DLD1 (cell line): ENCODE results near the gene CLASP1.

Experiments
- in situ Hi-C: cut with HindIII; loops from 2 replicates; pipeline ENCODE4 v1.10.0; 2017; ENCODE audit warnings: low sequenced_read_pairs

Gene CLASP1

DNA sequence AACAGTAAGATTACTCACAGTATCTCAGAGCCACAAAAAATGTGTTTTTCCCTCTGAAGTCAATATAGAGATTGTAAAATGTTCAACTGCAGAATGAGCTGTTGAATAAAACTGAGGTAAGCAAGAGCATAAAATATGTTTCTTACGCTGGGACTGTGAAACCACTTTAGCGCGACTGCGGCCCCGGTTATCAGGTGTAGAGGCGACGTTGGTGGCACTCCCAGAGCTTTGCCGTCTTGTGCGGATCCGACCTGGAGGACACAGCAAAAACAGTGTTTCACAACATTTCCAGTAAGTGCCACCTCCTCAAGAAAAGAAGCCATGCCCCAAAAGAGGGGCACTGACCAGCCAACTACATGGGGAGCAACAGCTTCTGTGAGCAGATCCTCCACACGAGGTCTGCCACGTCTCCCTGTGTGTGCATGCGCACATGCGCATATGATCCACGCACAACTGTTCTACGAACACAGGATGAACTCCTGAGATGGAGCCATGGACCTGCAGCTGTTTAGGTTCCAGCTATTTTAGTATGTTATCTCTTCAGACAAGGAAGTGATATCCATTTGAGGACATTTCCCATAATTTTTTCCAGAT lies 219.2 kb downstream of the CLASP1 start:
- in situ Hi-C loops, result no loop called here

DNA sequence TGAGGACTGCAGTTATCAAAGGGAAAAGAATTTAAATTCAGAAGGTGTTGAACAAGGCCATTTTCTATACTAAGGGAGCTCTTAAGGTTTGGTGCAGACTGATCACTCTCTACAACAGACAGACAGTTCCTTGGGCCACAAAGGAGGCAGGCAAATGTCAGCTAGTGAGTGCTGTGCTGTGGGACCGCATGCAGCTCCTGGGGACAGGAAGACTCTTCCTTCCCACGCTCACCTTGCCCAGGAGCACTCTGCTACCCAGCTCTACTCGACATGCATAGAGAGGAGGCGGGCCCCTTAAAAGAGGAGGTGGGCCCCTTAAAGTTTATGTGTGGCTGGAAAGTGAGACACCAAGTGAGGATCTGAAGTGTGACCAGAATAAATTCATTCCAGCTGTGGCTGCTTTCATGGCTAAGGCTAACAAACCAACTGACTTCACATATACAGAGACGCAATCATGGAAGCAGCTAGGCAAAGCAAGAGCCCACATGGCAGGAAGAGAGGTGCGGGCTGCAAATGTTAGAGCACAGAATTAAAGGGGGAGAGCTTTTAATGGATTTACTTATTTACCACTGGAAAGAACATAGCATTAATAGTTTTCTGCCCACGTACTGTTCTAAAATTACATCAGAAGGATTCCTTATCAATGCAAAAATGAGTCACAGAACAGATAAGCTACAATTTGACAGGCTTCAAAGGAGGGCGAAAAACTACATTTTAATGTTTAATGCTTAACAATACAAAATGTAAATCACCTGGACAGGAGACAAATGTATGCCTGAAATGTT lies 220.0 kb downstream of the CLASP1 start:
- in situ Hi-C loops, result no loop called here

DNA sequence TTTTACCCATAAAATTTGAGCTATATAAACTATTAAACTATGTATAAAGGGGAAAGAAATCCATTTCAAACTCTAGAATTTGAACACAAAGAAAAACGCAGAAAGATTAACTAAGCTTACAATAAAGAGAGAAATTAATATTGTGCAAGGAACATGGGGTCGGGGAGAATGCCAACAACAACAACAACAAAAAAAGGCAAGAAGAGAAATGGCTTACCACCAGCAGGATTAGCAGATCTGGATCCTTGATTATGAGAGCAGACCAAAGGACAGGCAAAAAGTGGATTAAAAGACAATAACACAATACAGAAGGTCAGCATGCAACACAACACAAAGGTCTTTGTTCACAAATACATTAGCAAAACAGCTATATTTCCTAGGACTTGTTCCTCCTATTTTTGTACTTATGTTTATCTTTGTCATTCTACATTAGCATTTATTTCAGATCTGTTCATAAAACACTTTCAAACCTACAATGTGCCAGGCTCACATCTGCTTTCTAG lies 222.0 kb downstream of the CLASP1 start:
- in situ Hi-C loops, result no loop called here

DNA sequence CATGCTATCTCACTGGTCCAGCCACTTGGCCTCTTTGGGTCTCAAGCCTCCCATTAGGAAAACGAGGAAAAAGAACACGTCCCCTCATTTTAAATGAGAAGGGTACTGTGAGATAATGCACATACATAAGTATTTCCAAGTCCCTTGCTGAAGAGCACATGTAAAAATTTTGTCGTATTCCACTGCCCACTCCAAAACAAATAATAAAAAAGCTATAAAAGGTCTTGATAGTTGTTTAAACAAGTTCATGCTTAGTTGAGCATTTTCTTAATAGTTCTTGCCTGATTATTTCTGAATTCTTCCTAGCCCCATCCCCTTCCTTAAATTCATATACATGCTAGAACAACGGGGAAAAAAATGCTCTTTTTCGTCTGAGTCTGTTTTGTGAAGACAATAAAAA lies 228.8 kb downstream of the CLASP1 start:
- in situ Hi-C loops, result no loop called here

DNA sequence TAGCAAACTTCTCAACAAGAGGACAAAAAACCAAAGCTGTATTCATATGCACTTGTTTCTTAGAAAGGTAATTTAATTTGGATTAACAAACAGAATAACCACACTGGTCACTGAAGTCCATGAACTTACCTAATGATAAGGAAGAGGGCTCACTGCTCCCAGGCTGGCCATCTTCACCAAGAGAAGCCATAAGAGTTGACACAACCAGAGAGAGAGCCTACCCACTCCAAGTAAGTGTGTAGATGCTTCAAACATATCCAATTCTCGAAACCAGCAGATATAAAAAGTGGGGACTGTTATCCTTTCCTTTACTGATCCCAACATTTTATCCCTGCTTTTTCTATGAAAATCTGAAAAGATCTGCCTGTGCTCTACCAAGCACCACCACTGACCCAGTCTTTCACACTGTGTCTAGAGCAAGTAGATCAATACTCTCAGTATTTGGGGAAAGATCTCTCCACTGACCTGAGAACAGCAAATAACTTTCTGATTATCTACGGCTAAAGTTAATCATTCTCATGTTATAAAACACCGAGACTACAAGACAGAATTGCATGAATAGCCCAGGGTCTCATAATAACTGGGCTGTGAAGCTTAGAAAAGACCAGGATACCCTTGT lies 230.1 kb downstream of the CLASP1 start:
- in situ Hi-C loops, result no loop called here

DNA sequence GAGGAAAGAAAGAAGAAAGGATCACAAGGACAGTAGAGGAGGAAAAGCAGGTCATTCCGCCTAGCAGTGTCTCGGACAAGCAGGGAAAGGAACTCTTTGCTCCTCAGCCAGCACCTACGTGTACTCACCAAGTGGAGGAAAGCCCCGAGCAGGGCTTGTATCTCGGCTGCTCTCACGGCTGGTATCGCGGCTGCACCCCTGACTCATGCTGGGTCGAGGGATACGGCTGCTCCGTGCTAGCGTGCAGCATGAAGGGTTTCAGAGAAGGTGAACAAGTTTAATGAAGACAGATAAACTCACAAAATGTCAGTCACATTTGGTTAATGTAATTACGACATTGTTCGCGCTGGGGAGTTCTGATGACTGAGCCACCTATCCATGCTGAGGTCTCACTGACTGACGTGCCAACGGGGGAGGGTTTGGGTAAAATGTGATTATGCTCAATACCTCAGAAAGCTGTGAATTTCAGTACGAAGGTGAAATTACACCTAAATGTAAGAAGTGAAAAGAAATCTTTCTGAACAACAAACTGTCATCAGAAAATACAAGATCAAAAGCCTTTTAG lies 230.7 kb downstream of the CLASP1 start:
- in situ Hi-C loops, result no loop called here

DNA sequence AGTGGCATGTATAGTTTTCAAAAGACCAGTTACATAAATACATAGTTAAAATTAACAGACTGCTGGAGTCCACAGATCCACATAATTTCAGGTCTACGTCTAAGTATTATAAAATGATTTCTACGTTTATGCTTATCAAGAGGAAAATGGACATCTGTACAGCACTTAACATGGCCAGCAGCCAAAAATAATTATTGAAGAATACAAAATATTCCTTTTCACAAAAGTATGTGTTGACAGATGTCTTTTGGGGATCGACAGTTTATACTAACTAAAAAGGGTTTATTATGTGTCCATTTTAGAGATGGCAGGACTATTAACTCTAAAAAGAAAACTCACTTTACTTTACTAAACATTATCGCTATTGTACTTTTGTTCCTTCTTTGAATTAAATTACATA lies 231.4 kb downstream of the CLASP1 start:
- in situ Hi-C loops, result no loop called here

DNA sequence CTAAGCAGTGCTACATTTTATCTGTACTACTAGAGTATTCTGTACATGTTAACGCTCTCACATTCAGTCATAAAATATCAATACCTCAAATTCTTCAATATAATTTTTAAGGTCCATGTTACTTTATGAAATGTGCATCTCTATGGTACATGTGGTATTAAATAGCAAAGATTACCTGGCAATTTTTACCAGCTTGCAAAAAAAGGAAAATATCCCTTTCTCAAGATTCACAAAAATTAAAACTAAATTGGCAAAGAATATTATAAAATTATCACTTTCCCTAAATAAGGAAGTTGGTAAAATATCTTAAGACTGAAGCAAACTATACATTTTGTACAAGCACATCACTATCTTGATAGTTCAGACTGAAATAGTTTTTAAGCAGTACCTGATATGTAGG lies 233.5 kb downstream of the CLASP1 start:
- in situ Hi-C loops, result no loop called here

DNA sequence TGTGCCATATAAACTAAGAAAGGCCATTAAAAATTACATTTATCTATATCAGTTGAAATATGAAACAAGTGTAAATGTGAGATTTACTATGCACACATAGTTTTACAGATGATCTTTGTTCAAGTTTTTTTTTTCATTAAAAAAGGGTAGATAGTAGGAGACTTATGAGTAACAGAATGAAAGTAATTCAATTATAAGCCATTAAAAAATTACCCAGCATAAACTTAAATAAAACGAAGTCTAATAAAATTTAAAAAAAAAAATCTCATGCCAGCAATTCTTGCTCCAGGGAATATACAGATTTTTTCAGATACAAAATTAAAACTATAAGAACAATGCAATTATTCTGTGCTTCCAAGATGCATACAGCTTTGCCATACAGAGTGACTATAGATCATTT lies 236.9 kb downstream of the CLASP1 start:
- in situ Hi-C loops, result no loop called here

DNA sequence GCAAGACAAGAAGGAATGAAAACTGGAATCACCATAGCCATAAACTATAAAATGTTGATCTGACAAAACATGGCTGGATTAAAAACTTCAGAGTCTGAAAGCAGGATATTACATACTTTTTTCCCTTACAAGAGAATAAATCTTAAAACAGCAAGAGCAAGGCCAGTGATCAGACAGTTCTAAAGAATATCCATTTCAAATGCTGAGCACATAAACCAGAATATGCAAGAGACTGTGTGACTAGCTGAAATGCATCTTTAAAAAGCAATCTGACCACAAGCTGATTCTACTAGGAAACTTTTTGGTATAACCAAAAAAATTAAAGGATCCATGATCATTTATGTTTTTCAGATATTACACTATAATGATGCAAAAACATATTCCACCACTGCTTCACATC lies 239.3 kb downstream of the CLASP1 start:
- in situ Hi-C loops, result no loop called here

DNA sequence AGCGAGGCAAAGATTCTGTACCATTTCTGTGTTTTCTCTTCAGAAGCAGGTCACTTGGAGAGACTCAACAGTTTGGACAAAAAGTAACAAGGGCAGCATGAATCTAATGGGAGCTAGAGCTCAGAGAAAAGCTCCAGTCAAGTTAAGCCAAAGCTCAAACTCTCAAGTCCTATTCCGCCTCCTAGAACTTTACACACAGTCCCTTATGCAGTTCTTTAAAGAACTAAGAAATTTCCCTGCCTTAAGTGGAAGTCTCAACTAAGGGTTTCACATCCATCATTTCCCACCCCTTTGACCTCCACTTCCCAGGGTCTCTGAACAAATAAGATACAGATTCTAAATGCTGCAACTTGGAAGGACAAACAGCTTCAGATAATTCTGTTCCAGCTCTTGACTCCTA lies 239.9 kb downstream of the CLASP1 start:
- in situ Hi-C loops, result no loop called here

DNA sequence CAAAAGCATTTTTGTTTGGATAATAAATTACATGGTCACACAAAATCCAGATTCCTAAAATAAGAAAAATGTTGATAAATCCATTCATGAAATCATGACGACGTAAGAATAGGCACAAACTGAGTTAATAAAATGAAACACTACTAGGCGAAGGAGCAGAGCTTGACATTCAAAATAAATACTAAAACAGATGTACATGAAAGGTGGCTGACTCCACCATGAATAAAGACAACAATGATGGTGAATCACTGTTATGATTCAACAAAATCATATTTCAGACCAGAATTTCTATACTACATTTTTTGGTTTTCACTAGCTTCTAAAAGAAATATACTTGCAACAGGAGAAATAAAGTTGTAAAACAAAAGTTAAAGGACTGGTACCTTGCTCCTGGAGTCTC lies 240.6 kb downstream of the CLASP1 start:
- in situ Hi-C loops, result no loop called here

DNA sequence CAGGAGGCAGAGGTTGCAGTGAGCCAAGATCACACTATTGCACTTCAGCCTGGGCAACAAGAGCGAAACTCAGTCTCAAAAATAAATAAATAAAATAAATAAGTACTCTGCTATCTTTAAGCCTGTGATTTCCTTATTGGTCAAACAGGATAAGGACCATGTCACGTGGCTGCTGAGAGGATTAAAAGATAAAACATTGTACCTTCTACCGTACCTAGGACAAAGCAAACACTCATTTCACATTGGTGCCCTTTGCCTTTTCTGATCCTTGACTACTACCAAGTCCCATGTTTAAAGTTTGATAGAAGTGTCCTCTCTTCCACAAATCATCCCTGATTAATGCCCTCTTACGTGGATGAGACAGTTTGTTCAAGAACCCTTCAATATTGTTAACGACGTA lies 244.0 kb downstream of the CLASP1 start:
- in situ Hi-C loops, result no loop called here

DNA sequence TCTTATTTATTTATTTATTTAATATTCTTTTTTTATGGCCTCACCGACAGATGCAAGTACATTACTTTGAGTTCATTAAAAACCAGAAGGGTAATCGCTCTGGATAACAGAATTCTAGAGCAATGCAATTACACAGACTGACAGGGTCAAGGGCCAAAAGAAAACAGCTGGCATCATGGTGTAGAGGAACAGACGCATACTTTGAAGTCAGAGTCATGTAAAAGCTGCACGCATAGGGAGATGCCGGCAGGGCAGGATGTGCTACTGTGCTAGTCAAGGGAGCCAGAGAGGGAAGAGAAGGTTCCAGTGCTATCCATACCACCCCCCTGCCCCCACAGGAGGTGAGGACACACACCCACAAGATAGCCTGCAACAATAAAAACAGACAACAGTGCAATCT lies 249.1 kb downstream of the CLASP1 start:
- in situ Hi-C loops, result no loop called here

DNA sequence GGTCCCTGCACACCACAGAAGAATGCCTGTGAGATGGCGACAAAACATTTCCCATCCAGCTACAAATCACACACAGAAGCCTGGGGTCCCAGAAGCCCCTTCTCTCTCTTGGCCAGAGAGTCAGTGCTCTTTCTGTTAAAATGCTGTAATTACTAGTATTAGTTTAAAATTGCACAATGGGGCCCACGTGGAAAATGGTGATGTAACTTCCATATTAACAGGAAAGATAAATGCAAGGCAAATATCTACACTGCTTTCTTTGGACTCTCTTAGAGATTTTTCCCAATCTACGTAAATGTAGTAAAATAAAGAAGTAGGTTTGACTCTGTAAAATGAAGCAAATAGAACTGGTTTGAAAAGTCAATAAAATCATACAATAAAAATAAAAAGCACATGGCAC lies 250.4 kb downstream of the CLASP1 start:
- in situ Hi-C loops, result no loop called here

DNA sequence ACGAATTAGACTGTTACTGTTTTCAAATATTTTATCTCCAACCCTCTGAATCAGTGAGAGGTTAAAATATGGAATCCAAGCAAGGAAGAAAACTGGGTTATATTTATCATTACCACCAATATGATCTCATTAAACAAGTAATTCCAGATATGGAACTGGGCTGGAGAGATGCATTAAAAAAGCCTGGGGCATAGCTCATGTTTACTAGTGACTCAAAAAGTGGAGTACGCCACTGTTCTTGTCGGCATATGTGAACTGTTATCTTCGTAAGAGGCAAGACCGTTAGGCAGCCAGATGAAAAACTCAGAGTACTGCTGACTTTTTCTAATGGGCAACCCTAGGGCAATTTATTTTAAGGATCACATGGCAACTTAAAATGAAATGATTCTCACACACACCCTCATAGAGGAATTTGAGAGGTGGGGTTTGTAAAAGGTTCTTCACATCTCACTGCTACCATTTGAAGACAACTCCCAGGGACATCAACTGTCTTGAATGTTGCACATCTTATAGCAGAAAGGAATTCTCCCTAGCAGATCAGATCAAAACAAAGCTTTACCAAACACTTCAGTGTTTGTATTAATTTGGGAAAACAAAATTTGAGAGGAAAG lies 259.1 kb downstream of the CLASP1 start:
- in situ Hi-C loops, result no loop called here

DNA sequence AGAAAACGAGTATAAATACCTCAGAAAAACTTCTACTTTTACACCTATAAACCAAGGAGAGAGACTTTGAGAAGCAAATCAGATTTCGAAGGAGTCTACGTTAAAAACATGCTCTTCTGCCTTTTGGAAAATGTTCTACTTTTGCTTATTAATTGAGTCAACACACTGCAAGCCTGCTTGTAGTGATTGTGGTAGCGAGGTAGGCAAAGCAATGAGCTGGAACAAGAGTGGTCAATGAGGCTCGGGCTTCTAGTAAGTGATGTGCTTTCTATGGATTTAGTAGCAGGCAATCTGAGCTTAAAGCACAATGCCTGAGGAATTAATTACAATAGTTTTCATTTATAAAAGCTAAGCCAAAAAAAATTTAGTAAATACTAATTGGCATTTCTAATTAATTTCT lies 260.9 kb downstream of the CLASP1 start:
- in situ Hi-C loops, result no loop called here

DNA sequence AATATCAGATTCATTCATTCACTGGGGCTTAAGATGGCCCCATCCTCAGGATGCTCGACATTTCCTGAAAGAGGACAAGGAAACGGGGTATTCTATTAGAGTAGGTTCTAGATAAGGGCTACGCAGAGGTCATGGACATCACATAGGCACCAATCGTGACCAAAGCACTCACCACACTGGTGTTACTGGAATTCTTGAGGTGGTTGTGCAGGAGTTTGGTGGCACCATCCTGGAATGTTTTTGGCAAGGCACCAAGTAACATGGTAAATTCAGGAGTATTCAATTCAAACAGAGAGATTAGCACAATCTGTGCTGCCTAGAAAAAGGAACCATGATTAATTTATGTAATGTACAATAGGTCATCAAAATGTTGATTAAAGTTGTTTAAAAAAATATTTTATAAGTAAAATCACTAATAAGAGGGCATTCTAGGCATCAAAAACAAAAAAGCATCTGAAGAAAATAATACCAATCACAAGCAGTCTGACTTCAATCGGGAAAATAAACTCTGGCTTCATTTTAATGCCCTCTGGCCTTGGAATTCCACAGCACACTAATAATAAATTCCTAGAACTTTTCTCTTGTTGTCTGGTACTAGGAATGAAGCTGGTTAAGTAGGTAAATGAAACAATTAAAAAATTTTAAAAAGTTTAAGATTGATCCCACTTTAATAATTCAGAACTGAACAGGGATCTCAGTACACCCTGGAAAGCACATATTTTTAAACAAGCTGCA lies 261.5 kb downstream of the CLASP1 start:
- in situ Hi-C loops, result no loop called here

DNA sequence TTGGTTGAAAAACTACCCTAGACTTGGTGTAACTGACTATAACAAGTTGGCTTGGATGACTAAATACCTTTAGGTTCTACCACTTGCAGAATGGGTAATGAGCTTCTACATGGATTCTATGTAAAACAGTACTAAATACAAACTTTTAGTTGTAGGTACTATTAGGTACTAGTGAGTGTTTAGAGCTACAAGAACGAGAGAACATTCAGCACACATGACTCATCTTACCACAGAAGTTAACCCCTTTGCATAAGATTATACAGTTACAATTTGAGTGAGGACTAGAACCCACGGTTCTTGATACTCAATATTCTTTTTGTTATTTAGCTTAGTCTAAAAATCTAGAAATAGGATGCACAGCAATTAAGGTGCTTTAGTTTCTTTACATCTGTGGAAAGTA lies 262.6 kb downstream of the CLASP1 start:
- in situ Hi-C loops, result no loop called here

DNA sequence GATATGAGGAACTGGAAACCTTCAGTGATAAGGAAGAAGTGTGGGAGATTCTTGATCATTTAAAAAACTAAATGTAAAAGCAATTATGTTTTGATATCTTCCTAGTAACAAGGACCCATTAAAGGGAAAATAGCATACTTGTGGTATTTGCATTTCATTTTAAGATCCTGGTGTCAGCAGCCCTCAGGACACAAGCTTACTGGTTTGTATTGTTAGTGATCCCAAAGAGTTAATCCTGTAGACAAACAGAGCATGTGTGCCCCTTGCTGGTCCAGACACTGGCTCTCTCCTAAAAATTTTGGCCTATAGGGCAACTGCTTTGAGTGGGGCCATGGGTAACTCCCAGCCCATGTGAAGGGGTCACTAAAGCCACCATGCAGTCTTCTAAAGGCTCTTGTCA lies 263.2 kb downstream of the CLASP1 start:
- in situ Hi-C loops, result no loop called here

DNA sequence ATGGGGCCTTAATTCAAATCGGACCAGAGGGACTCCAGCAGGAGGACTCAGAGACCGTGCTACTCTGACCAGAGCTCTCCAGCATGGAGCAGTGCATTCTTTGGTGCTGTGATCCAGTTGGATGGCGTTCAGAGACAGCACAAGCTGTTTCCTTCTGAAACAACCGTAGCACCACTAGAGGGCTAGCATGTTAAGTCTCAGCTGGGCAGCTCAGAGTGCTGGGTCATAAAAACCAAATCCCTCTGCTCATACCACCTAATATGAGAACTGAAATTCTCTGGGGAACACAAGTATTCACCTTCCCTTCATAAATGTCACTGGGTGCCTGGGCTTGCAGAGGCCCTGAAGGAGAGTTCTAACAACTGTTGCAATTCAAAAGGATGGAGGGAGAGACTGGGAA lies 266.5 kb downstream of the CLASP1 start:
- in situ Hi-C loops, result no loop called here
